Measurements from ENCODE around the gene PROSER2.

Gene PROSER2

GRCh38 chr10:11895108-11895466 lies 71.9 kb downstream of the PROSER2 start:
- no peak overlapping the region for H4K8ac ChIP-seq (ENCODE audit: low read depth, low read length)
- no peak overlapping the region for H4K12ac ChIP-seq (ENCODE audit: low read depth, low read length)
- no peak overlapping the region for H3K14ac ChIP-seq (ENCODE audit: low read length)
- H3K4me3 ChIP-seq (ENCODE audit: low read depth, low read length) = no peak overlapping the region
- H3K79me1 ChIP-seq (ENCODE audit: low read length) = peaks cover 20% of the 10 kb centered on the region
- peaks cover 12 to 22% of the 10 kb centered on the region in 2 experiments for H3K4me1 ChIP-seq (ENCODE audit: control insufficient read depth in 1 of 2, insufficient read depth in 2 of 2, low read length in 2 of 2)
- WGBS (ENCODE audit: extremely low coverage, insufficient coverage, insufficient read length) = no CpG with 5 or more reads among the region's 11 CpGs
- H3K36me3 ChIP-seq (ENCODE audit: control insufficient read depth in 1 of 2, insufficient read depth in 2 of 2, low read length in 2 of 2) = no peaks in the 10 kb centered on the region
- H3K23ac ChIP-seq (ENCODE audit: low read length) = no peak overlapping the region
- DNase-seq = peak in 1 of 2 donors; percentile 39
- H3K9ac ChIP-seq (ENCODE audit: low read length) = no peak overlapping the region
- H4K91ac ChIP-seq (ENCODE audit: low read depth, low read length) = peak overlapping the region; percentile 69
- no peak overlapping the region for H2BK120ac ChIP-seq (ENCODE audit: insufficient read depth, low read length, poor library complexity)
- H3K18ac ChIP-seq (ENCODE audit: low read length) = no peak overlapping the region
- H3K9me3 ChIP-seq (ENCODE audit: insufficient read depth, low read depth, low read length) = no peaks in the 10 kb centered on the region
- no peak overlapping the region for H2AFZ ChIP-seq (ENCODE audit: insufficient read depth, low read length, poor library complexity)
- H3K4ac ChIP-seq (ENCODE audit: low read depth, low read length) = no peak overlapping the region
- peak overlapping the region; percentile 10 for H2AK5ac ChIP-seq (ENCODE audit: low read length)
- peak overlapping the region; percentile 19 for H2BK12ac ChIP-seq (ENCODE audit: low read length)
- H3K4me2 ChIP-seq (ENCODE audit: low read length) = no peak overlapping the region
- H3K27ac ChIP-seq (ENCODE audit: low read depth, low read length) = no peak overlapping the region
- no peaks in the 10 kb centered on the region for H3K27me3 ChIP-seq (ENCODE audit: insufficient read depth, low read length)
- H3K79me2 ChIP-seq (ENCODE audit: control insufficient read depth, insufficient read depth, low read length, poor library complexity) = no peaks in the 10 kb centered on the region
- no peak overlapping the region for H2BK5ac ChIP-seq (ENCODE audit: low read depth, low read length, poor library complexity)

GRCh38 chr10:11895598-11895997 lies 72.4 kb downstream of the PROSER2 start:
- H4K91ac ChIP-seq (ENCODE audit: low read depth, low read length) = no peak overlapping the region
- no peak overlapping the region for H3K4me3 ChIP-seq (ENCODE audit: low read depth, low read length)
- no peak overlapping the region for H2AFZ ChIP-seq (ENCODE audit: insufficient read depth, low read length, poor library complexity)
- no peak overlapping the region for H4K8ac ChIP-seq (ENCODE audit: low read depth, low read length)
- H3K4ac ChIP-seq (ENCODE audit: low read depth, low read length) = no peak overlapping the region
- H2BK12ac ChIP-seq (ENCODE audit: low read length) = no peak overlapping the region
- no peak overlapping the region for H2AK5ac ChIP-seq (ENCODE audit: low read length)
- H2BK120ac ChIP-seq (ENCODE audit: insufficient read depth, low read length, poor library complexity) = no peak overlapping the region
- no peak overlapping the region for H3K27ac ChIP-seq (ENCODE audit: low read depth, low read length)
- H2BK5ac ChIP-seq (ENCODE audit: low read depth, low read length, poor library complexity) = no peak overlapping the region
- H3K79me2 ChIP-seq (ENCODE audit: control insufficient read depth, insufficient read depth, low read length, poor library complexity) = no peaks in the 10 kb centered on the region
- no peaks in the 10 kb centered on the region for H3K9me3 ChIP-seq (ENCODE audit: insufficient read depth, low read depth, low read length)
- no peak for DNase-seq
- H4K12ac ChIP-seq (ENCODE audit: low read depth, low read length) = no peak overlapping the region
- no peak overlapping the region for H3K23ac ChIP-seq (ENCODE audit: low read length)
- H3K18ac ChIP-seq (ENCODE audit: low read length) = no peak overlapping the region
- no CpG with 5 or more reads among the region's 5 CpGs for WGBS (ENCODE audit: extremely low coverage, insufficient coverage, insufficient read length)
- H3K9ac ChIP-seq (ENCODE audit: low read length) = no peak overlapping the region
- H3K14ac ChIP-seq (ENCODE audit: low read length) = no peak overlapping the region
- H3K79me1 ChIP-seq (ENCODE audit: low read length) = peaks cover 22% of the 10 kb centered on the region
- H3K27me3 ChIP-seq (ENCODE audit: insufficient read depth, low read length) = no peaks in the 10 kb centered on the region
- no peaks in the 10 kb centered on the region for H3K36me3 ChIP-seq (ENCODE audit: control insufficient read depth in 1 of 2, insufficient read depth in 2 of 2, low read length in 2 of 2)
- H3K4me2 ChIP-seq (ENCODE audit: low read length) = no peak overlapping the region
- H3K4me1 ChIP-seq (ENCODE audit: control insufficient read depth in 1 of 2, insufficient read depth in 2 of 2, low read length in 2 of 2) = peaks cover 12 to 24% of the 10 kb centered on the region in 2 experiments

GRCh38 chr10:11896549-11897200 lies 73.5 kb downstream of the PROSER2 start:
- Histone ChIP-seq H3K9ac (ENCODE audit: low read length) (no peak overlapping the region), H2BK12ac (ENCODE audit: low read length) (no peak overlapping the region), H3K9me3 (ENCODE audit: insufficient read depth, low read depth, low read length) (no peaks in the 10 kb centered on the region), H3K14ac (ENCODE audit: low read length) (no peak overlapping the region), H3K27ac (ENCODE audit: low read depth, low read length) (no peak overlapping the region), H4K12ac (ENCODE audit: low read depth, low read length) (no peak overlapping the region), H3K4ac (ENCODE audit: low read depth, low read length) (no peak overlapping the region), H3K4me2 (ENCODE audit: low read length) (no peak overlapping the region), H4K91ac (ENCODE audit: low read depth, low read length) (no peak overlapping the region), H3K23ac (ENCODE audit: low read length) (no peak overlapping the region), H3K79me1 (ENCODE audit: low read length) (peaks cover 21% of the 10 kb centered on the region), H3K4me1 (ENCODE audit: control insufficient read depth in 1 of 2, insufficient read depth in 2 of 2, low read length in 2 of 2) (peaks cover 14 to 29% of the 10 kb centered on the region in 2 experiments), H2BK5ac (ENCODE audit: low read depth, low read length, poor library complexity) (no peak overlapping the region), H2AFZ (ENCODE audit: insufficient read depth, low read length, poor library complexity) (no peak overlapping the region), H2BK120ac (ENCODE audit: insufficient read depth, low read length, poor library complexity) (no peak overlapping the region), H4K8ac (ENCODE audit: low read depth, low read length) (no peak overlapping the region), H3K27me3 (ENCODE audit: insufficient read depth, low read length) (no peaks in the 10 kb centered on the region), H2AK5ac (ENCODE audit: low read length) (no peak overlapping the region), H3K18ac (ENCODE audit: low read length) (no peak overlapping the region), H3K79me2 (ENCODE audit: control insufficient read depth, insufficient read depth, low read length, poor library complexity) (no peaks in the 10 kb centered on the region), H3K36me3 (ENCODE audit: control insufficient read depth in 1 of 2, insufficient read depth in 2 of 2, low read length in 2 of 2) (no peaks in the 10 kb centered on the region), H3K4me3 (ENCODE audit: low read depth, low read length) (no peak overlapping the region)
- WGBS (ENCODE audit: extremely low coverage, insufficient coverage, insufficient read length) = no CpG with 5 or more reads among the region's 5 CpGs
- DNase-seq = peak; percentile 64 to 75

GRCh38 chr10:11898033-11898371 lies 74.8 kb downstream of the PROSER2 start:
- WGBS (ENCODE audit: extremely low coverage, insufficient coverage, insufficient read length) = no CpG with 5 or more reads among the region's 3 CpGs
- no peak overlapping the region for H3K4me2 ChIP-seq (ENCODE audit: low read length)
- no peak overlapping the region for H4K12ac ChIP-seq (ENCODE audit: low read depth, low read length)

More at GRCh38 chr10:11898033-11898371, 74.8 kb downstream of the PROSER2 start:
- Histone ChIP-seq H2AFZ (ENCODE audit: insufficient read depth, low read length, poor library complexity) (no peak overlapping the region), H3K4ac (ENCODE audit: low read depth, low read length) (no peak overlapping the region), H3K14ac (ENCODE audit: low read length) (no peak overlapping the region), H3K4me3 (ENCODE audit: low read depth, low read length) (no peak overlapping the region), H3K18ac (ENCODE audit: low read length) (no peak overlapping the region), H3K79me2 (ENCODE audit: control insufficient read depth, insufficient read depth, low read length, poor library complexity) (no peaks in the 10 kb centered on the region), H3K36me3 (ENCODE audit: control insufficient read depth in 1 of 2, insufficient read depth in 2 of 2, low read length in 2 of 2) (no peaks in the 10 kb centered on the region), H2BK12ac (ENCODE audit: low read length) (no peak overlapping the region), H2BK120ac (ENCODE audit: insufficient read depth, low read length, poor library complexity) (no peak overlapping the region), H3K4me1 (ENCODE audit: control insufficient read depth in 1 of 2, insufficient read depth in 2 of 2, low read length in 2 of 2) (peaks cover 17 to 31% of the 10 kb centered on the region in 2 experiments), H3K9ac (ENCODE audit: low read length) (no peak overlapping the region), H3K27me3 (ENCODE audit: insufficient read depth, low read length) (no peaks in the 10 kb centered on the region), H3K9me3 (ENCODE audit: insufficient read depth, low read depth, low read length) (no peaks in the 10 kb centered on the region), H4K8ac (ENCODE audit: low read depth, low read length) (no peak overlapping the region), H3K79me1 (ENCODE audit: low read length) (peaks cover 21% of the 10 kb centered on the region), H4K91ac (ENCODE audit: low read depth, low read length) (no peak overlapping the region), H2BK5ac (ENCODE audit: low read depth, low read length, poor library complexity) (peak overlapping the region; percentile 42), H2AK5ac (ENCODE audit: low read length) (no peak overlapping the region), H3K27ac (ENCODE audit: low read depth, low read length) (peak overlapping the region; percentile 72), H3K23ac (ENCODE audit: low read length) (no peak overlapping the region)
- DNase-seq = no peak

Measured in trophoblast cell (in vitro differentiated cells and primary cell).